Thoracic aorta (tissue), 2 donors: ENCODE results near the gene MYL9. TPM values are rescaled to one million over a fixed set of nuclear protein-coding genes. Genes with fewer than 3 reads are reported as not detected.

Experiments used
- ATAC-seq: fragments of 150-250 bp; one replicate; pipeline ENCODE4 v1.8.0; 2017; ENCODE audit warnings: low read depth; ENCODE audit not compliant: insufficient number of reproducible peaks, low FRiP score
- DNase-seq: peaks from one replicate; pipeline ENCODE4 v3.0.0-alpha.2; 2020; ENCODE audit warnings: low spot score
- H3K27ac ChIP-seq, 2 donors: fragments of 200-600 bp; sonication (generic); 1 replicate in 1 of 2; 2 replicates in 1 of 2; pipeline ENCODE4 v1.5.1; 2016; ENCODE audit warnings: mild to moderate bottlenecking in 2 of 2, moderate library complexity in 2 of 2
- H3K27me3 ChIP-seq: fragments of 200-600 bp; sonication (generic); replicated peaks from 2 replicates; pipeline ENCODE4 v1.6.0; 2016; ENCODE audit warnings: mild to moderate bottlenecking; ENCODE audit not compliant: insufficient read depth
- H3K36me3 ChIP-seq: fragments of 200-600 bp; sonication (generic); one replicate; pipeline ENCODE4 v1.5.1; 2016
- H3K4me1 ChIP-seq, 2 donors: fragments of 200-600 bp; sonication (generic); 1 replicate in 1 of 2; 2 replicates in 1 of 2; pipeline versions ENCODE4 v1.5.1 to v1.6.0; 2016; ENCODE audit warnings: low read depth in 2 of 2, mild to moderate bottlenecking in 1 of 2; ENCODE audit not compliant: control insufficient read depth in 1 of 2
- H3K4me3 ChIP-seq: fragments of 200-600 bp; sonication (generic); 2 replicates; pipeline ENCODE4 v1.5.1; 2016; ENCODE audit warnings: mild to moderate bottlenecking
- H3K9me3 ChIP-seq: fragments of 200-600 bp; sonication (generic); 2 replicates; pipeline ENCODE4 v1.5.1; 2016
- total RNA-seq, 2 donors: library from RNA; depleted of rRNA; stranded (reverse); fragments of >200 nt; gene quantifications; one replicate each; pipeline versions ENCODE4 v1.1.0 to v1.2.3, GENCODE V29; 2016
- TF ChIP-seq, protein P1 (sequence below): fragments of 200-600 bp; sonication (generic); IDR thresholded peaks from one replicate; pipeline ENCODE4 v1.5.1; 2019; ENCODE audit warnings: antibody characterized with exemption

The MYL9 gene
- total RNA-seq = 1,000 to 10,000 TPM in 1 of 2 donors, 100 to 1,000 TPM in 1; 531 to 1,491 TPM

GRCh38 chr20:36541227-36541767 is at the start of gene MYL9:
Gene MYL9 (plus strand): TSS chr20:36541519. CDS start chr20:36544885, 3,366 bp downstream.
- TF ChIP-seq, protein P1, sequence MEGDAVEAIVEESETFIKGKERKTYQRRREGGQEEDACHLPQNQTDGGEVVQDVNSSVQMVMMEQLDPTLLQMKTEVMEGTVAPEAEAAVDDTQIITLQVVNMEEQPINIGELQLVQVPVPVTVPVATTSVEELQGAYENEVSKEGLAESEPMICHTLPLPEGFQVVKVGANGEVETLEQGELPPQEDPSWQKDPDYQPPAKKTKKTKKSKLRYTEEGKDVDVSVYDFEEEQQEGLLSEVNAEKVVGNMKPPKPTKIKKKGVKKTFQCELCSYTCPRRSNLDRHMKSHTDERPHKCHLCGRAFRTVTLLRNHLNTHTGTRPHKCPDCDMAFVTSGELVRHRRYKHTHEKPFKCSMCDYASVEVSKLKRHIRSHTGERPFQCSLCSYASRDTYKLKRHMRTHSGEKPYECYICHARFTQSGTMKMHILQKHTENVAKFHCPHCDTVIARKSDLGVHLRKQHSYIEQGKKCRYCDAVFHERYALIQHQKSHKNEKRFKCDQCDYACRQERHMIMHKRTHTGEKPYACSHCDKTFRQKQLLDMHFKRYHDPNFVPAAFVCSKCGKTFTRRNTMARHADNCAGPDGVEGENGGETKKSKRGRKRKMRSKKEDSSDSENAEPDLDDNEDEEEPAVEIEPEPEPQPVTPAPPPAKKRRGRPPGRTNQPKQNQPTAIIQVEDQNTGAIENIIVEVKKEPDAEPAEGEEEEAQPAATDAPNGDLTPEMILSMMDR = no peak
- peak; percentile 51 for ATAC-seq
- DNase-seq = peak; percentile 88
- peak within 1 kb of the TSS; percentile 95 to 100 for H3K27ac ChIP-seq
- H3K4me3 ChIP-seq = peak within 1 kb of the TSS; percentile 91
- H3K9me3 ChIP-seq = no peaks in the 10 kb centered on the region
- peaks cover 33 to 72% of the 10 kb centered on the region in 2 donors for H3K4me1 ChIP-seq
- H3K27me3 ChIP-seq = no peaks in the 10 kb centered on the region
- peaks cover 21% of the 10 kb centered on the region for H3K36me3 ChIP-seq

GRCh38 chr20:36491901-36492617 is 49.3 kb upstream of the MYL9 start:
- Histone ChIP-seq H3K4me3 (no peak overlapping the region), H3K36me3 (peaks cover 12% of the 10 kb centered on the region), H3K9me3 (no peaks in the 10 kb centered on the region), H3K27ac (peak overlapping the region; percentile 62 to 78), H3K27me3 (no peaks in the 10 kb centered on the region), H3K4me1 (peaks cover 41 to 91% of the 10 kb centered on the region in 2 donors)
- no peak for ATAC-seq
- DNase-seq = no peak
- TF ChIP-seq, protein P1 = no peak

GRCh38 chr20:36493051-36493800 is 48.1 kb upstream of the MYL9 start:
- H3K4me1 ChIP-seq = peaks cover 49 to 91% of the 10 kb centered on the region in 2 donors
- ATAC-seq = no peak
- H3K4me3 ChIP-seq = peak overlapping the region; percentile 12

DNA sequence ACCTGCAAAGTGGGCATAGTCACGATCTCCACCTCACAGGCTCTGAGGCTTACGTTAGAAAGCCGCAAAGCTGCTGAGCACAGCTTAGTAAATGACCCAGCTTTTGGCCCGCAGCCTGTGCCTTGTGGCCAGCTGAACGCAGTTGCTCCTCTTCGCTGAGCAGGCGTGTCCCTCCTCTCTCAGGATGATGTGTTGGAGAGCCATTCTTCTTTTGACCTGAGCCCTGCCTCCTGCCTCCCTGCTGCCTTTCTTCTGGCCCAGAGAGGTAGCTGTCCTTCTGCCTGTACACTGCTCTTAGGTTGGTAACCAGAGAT is 47.6 kb upstream of the MYL9 start:
- Histone ChIP-seq H3K27ac (peak overlapping the region in 1 of 2 donors; percentile 78), H3K27me3 (no peaks in the 10 kb centered on the region), H3K9me3 (no peaks in the 10 kb centered on the region), H3K36me3 (peaks cover 23% of the 10 kb centered on the region), H3K4me1 (peaks cover 54 to 91% of the 10 kb centered on the region in 2 donors), H3K4me3 (peak overlapping the region; percentile 12)
- DNase-seq (no peak), ATAC-seq (no peak)
- TF ChIP-seq, protein P1 = no peak

More at GRCh38 chr20:36493051-36493800, 48.1 kb upstream of the MYL9 start:
- peaks cover 19% of the 10 kb centered on the region for H3K36me3 ChIP-seq
- H3K9me3 ChIP-seq = no peaks in the 10 kb centered on the region
- H3K27me3 ChIP-seq = no peaks in the 10 kb centered on the region
- DNase-seq = no peak
- peak overlapping the region; percentile 7 to 78 for H3K27ac ChIP-seq
- TF ChIP-seq, protein P1 = peak; percentile 12
